Endothelial cell (in vitro differentiated cells): ENCODE measurements around the gene MIB1. TPM values are rescaled to one million over a fixed set of nuclear protein-coding genes. Genes with fewer than 3 reads are reported as not detected.

Experiments
- DNase-seq: peaks from one replicate; pipeline ENCODE4 v3.0.0; 2021; ENCODE audit warnings: low spot score
- H3K27ac Mint-ChIP-seq: one replicate; pipeline ENCODE4 v1.8.0; 2021; ENCODE audit warnings: mixed read lengths, inconsistent platforms; ENCODE audit not compliant: unreplicated experiment
- H3K27me3 Mint-ChIP-seq: one replicate; pipeline ENCODE4 v1.8.0; 2021; ENCODE audit warnings: mild to moderate bottlenecking, moderate library complexity, mixed read lengths, inconsistent platforms; ENCODE audit not compliant: unreplicated experiment
- H3K36me3 Mint-ChIP-seq: one replicate; pipeline ENCODE4 v1.8.0; 2021; ENCODE audit warnings: mild to moderate bottlenecking, low read depth, mixed read lengths, inconsistent platforms; ENCODE audit not compliant: unreplicated experiment
- H3K4me1 Mint-ChIP-seq: one replicate; pipeline ENCODE4 v1.8.0; 2021; ENCODE audit warnings: mild to moderate bottlenecking, mixed read lengths, inconsistent platforms; ENCODE audit not compliant: unreplicated experiment
- H3K4me3 Mint-ChIP-seq: one replicate; pipeline ENCODE4 v1.8.0; 2021; ENCODE audit warnings: mild to moderate bottlenecking, mixed read lengths, inconsistent platforms; ENCODE audit not compliant: unreplicated experiment
- H3K9me3 Mint-ChIP-seq: one replicate; pipeline ENCODE4 v1.8.0; 2021; ENCODE audit warnings: mixed read lengths, inconsistent platforms; ENCODE audit not compliant: unreplicated experiment
- CTCF ChIP-seq: fragments of 200-600 bp; sonication (generic); IDR thresholded peaks from one replicate; pipeline ENCODE4 v1.5.0; 2021; ENCODE audit warnings: antibody characterized with exemption; ENCODE audit not compliant: unreplicated experiment
- total RNA-seq: library from RNA; stranded (reverse); fragmentation: NEBNext Ultra II Directional; extraction: Animal tissue kit (Norgen Biotek cat#: 25700); gene quantifications from one replicate; pipeline ENCODE4 v1.2.1, GENCODE V29; 2021; ENCODE audit not compliant: unreplicated experiment

Gene MIB1
- total RNA-seq, 1 donor from 2014 or later: 62.8 TPM

- H3K4me1 Mint-ChIP-seq: peaks cover 29% of the 10 kb centered on the region
- H3K27me3 Mint-ChIP-seq: peaks cover 6% of the 10 kb centered on the region
- no peak for DNase-seq
- TF ChIP-seq CTCF: no peak
- peak overlapping the region; percentile 75 for H3K27ac Mint-ChIP-seq
- peaks cover 4% of the 10 kb centered on the region for H3K36me3 Mint-ChIP-seq
- peak overlapping the region; percentile 90 for H3K4me3 Mint-ChIP-seq
- no peaks in the 10 kb centered on the region for H3K9me3 Mint-ChIP-seq
Observed at GRCh38 chr18:21739604-21740537, 721 bp upstream of the MIB1 start.

- no peak overlapping the region for H3K4me3 Mint-ChIP-seq
- no peak for TF ChIP-seq CTCF
- H3K36me3 Mint-ChIP-seq: peaks cover 4% of the 10 kb centered on the region
- no peak for DNase-seq
- H3K4me1 Mint-ChIP-seq: peaks cover 33% of the 10 kb centered on the region
- H3K9me3 Mint-ChIP-seq: no peaks in the 10 kb centered on the region
- no peak overlapping the region for H3K27ac Mint-ChIP-seq
- H3K27me3 Mint-ChIP-seq: peaks cover 6% of the 10 kb centered on the region
Observed at GRCh38 chr18:21741312-21741561, 645 bp downstream of the MIB1 start.

- Mint-ChIP-seq H3K36me3 (no peaks in the 10 kb centered on the region), H3K27ac (peak overlapping the region; percentile 64), H3K4me1 (peaks cover 36% of the 10 kb centered on the region), H3K27me3 (peaks cover 6% of the 10 kb centered on the region), H3K4me3 (peak overlapping the region; percentile 95), H3K9me3 (no peaks in the 10 kb centered on the region)
- no peak for TF ChIP-seq CTCF
- peak; percentile 44 for DNase-seq
Observed at GRCh38 chr18:21741562-21742314, 1.1 kb downstream of the MIB1 start.

GRCh38 chr18:21742315-21742687, 1.7 kb downstream of the MIB1 start:
- H3K9me3 Mint-ChIP-seq: no peaks in the 10 kb centered on the region
- no peak for TF ChIP-seq CTCF
- H3K4me3 Mint-ChIP-seq: peak overlapping the region; percentile 95
- peaks cover 41% of the 10 kb centered on the region for H3K4me1 Mint-ChIP-seq
- no peaks in the 10 kb centered on the region for H3K36me3 Mint-ChIP-seq
- DNase-seq: no peak
- H3K27ac Mint-ChIP-seq: peak overlapping the region; percentile 64
- H3K27me3 Mint-ChIP-seq: peaks cover 6% of the 10 kb centered on the region
